GM19395 (cell line): ENCODE measurements around the gene CTXND2.
"Not testable (repeated sequence)": the region's sequence is repeated elsewhere in the genome, so short reads cannot be mapped to it uniquely, and the experiment has no call there.

ENCODE experiments used
- ATAC-seq: cut with Tn5 transposase; IDR thresholded peaks from one replicate; pipeline ENCODE4 v1.9.1; 2021; ENCODE audit warnings: mild to moderate bottlenecking, moderate library complexity; ENCODE audit not compliant: unreplicated experiment

Gene CTXND2

GRCh38 chr1:150887018-150887417, at the start of gene CTXND2:
Gene CTXND2 (plus strand): TSS chr1:150887136. CDS start chr1:150912315, 25,179 bp downstream.
- ATAC-seq, result no peak

GRCh38 chr1:150840850-150841249, 46.1 kb upstream of the CTXND2 start:
- ATAC-seq, result not testable (repeated sequence)

DNA sequence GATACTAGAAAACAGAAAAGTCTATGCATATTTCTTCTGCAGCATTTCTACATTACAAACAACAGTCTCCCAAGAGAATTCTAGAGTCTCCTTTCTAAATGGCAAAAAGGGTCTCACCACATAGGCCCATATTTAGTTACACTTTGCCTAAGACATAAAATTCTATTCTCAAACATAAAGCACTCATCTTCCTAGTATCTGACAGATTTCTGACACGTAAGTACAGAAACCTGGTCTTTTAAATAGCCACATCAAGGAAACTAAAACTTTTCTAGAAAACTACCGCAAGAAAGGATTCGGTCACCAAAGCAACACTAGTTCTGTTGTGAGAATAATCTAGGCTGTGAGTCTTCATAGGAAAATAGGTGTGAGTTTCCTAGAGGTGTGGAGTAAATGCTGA, 45.3 kb upstream of the CTXND2 start:
- ATAC-seq, result no peak

- no peak for ATAC-seq
These were observed 44.6 kb upstream of the CTXND2 start for GRCh38 chr1:150842343-150842742.

DNA sequence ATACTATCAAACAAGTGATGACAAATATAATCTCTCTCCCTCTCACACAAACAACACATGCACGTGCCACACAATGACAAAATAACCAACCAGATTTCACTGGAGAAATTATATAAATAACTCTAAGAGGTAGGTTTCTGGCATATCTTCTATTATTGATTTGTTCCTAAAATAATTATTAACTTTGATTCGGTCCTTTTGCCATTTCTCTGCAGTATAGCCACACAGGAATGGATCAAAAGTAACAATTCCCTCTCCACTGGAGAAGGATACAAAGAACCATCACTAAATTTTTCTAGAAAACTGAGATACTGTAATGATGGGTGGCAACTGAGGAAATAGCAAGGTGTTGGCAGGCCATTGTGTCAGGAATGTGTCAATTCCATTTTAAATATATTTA, 44.0 kb upstream of the CTXND2 start:
- no peak for ATAC-seq

GRCh38 chr1:150843474-150843873, 43.5 kb upstream of the CTXND2 start:
- no peak for ATAC-seq

GRCh38 chr1:150846473-150847146, 40.3 kb upstream of the CTXND2 start:
- no peak for ATAC-seq

DNA sequence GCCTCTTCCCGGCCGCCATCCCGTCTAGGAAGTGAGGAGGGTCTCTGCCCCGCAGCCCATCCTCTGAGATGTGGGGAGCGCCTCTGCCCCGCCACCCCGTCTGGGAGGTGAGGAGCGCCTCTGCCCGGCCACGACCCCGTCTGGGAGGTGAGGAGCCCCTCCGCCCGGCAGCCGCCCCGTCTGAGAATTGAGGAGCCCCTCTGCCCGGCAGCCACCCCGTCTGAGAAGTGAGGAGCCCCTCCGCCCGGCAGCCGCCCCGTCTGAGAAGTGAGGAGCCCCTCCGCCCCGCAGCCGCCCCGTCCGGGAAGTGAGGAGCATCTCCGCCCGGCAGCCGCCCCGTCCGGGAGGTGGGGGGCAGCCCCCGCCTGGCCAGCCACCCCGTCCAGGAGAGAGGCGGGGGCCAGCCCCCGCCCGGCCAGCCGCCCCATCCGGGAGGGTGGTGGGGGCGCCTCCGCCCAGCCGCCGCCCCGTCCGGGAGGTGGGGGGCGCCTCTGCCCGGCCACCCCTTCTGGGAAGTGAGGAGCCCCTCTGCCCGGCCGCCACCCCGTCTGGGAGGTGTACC, 36.1 kb upstream of the CTXND2 start:
- ATAC-seq, result not testable (repeated sequence)

DNA sequence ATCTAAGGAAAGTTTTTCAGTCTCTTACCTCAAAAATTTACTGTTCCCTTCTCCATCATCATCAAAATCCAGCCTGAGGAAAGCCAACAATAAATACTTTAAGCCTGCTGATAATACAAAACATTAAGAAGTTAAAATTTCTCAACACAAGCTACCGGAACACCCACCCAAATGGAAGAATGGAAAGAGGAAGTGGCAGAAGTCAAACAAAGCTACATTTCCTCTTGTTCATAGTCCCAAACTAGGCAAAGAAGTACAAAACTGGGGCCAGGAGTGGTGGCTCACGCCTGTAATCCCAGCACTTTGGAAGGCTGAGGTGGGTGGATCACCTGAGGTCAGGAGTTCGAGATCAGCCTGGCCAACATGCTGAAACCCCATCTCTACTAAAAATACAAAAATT, 34.2 kb upstream of the CTXND2 start:
- ATAC-seq, result not testable (repeated sequence)

- ATAC-seq, result no peak
These were observed 23.2 kb upstream of the CTXND2 start for GRCh38 chr1:150863724-150864123.

- not testable (repeated sequence) for ATAC-seq
These were observed 22.7 kb upstream of the CTXND2 start for GRCh38 chr1:150864200-150864599.

DNA sequence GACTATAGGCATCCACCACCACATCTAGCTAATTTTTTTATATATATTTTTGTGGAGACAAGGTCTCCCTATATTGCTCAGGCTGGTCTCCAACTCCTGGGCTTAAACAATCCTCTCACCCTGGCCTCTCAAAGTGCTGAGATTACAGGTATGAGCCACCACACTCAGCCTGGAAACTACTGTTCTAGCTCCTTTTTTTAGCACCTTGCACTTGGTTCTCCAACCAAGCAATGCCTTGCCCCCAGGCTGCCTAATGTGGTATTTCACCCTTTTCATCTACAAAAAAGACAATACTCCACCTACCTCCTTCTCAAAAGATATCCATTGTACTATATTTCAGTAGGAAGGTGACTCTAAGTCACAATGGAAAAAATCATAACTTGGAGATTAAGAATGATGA, 17.3 kb upstream of the CTXND2 start:
- no peak for ATAC-seq

GRCh38 chr1:150872572-150872971, 14.4 kb upstream of the CTXND2 start:
- ATAC-seq, result no peak

GRCh38 chr1:150873521-150873920, 13.4 kb upstream of the CTXND2 start:
- ATAC-seq, result no peak

DNA sequence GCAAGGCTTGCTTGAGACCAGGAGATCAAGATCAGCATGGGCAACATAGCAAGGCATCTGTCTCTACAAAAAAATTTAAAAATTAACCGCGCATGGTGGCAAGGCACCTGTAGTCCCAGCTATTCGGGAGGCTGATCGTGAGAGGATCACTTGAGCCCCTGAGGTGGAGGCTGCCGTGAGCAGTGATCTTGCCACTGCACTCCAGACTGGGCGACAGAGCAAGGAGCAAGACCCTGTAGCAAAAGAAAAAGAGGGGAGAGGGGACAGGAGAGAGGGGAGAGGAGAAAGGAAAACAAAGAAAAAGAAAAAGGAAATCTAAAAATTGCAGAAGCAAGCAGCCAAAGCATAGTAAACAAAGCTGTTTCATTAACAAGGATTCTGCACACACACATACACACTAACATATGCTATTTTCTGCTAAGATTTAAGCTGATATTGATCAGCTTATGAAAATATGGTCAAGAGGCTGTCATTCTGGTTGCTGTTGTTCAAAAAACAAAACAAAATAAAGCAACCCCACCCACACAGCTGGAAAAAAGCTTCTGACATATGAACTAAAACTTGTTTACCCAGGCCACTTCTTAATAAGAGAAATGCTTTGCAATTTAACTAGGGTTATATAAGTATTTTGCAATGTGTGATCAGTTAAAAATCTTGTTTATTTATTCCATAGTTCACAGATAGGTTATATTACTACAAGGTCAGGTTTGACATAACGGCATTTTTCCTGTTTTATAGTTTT, 12.3 kb upstream of the CTXND2 start:
- ATAC-seq, result no peak

DNA sequence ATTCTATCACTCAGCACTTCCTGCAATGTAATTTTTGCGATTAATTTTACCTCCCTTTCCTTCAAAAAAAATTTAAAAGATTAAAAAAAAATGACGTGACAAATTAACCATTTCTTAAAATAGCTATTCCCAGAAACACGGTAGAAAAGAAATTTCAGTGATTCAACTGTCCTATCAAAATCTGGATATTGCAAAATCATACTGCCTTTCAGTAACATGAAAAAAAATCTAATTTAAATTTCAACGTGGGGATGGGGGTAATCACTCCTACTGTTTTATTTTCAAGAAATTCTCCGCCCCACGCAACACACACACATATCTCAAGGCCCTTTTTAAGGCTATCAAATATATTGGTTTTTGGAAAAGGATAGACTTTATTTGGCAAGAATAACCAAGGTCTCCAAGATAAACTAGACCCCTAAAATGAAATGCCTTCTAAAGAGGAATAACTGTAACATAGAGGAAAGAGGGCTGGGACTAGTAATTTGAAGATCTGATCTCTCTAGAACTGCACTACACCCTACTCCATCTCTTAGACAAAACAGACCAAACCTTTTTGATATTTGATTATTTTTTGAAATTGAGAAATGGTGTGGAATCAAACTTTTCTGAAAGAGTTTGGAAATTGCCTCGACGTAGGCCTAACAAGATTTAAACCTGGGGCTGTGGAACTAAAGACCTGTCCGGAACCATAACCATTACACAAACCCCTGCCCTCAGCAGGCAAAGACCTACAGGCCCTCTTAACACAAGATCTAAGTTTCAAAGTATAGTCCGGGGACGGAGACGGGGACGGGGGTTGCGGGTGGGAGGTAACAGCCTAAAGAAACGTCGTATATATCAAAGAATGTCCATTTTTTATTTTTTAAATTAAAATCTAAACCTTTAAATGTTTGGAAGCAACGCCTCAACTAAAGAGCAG, 11.5 kb upstream of the CTXND2 start:
- ATAC-seq, result no peak

- peak; percentile 33 for ATAC-seq
These were observed 10.8 kb upstream of the CTXND2 start for GRCh38 chr1:150876119-150876454.

DNA sequence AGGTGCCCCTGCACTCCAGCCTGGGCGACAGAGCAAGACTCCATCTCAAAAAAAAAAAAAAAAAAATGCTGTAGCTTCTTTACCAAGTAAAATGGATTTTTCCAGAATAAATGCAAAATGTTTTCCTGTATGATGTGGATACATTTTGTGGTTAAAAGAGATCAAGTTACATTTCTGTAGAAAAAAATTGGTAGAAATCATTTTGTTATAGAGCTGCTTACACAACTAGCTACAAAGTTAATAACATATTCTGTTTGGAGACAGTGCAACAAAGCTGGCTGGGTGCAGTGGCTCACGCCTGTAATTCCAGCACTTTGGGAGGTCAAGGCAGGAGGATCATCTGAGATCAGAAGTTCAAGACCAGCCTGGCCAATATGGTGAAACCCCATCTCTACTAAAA, 8.0 kb upstream of the CTXND2 start:
- not testable (repeated sequence) for ATAC-seq

DNA sequence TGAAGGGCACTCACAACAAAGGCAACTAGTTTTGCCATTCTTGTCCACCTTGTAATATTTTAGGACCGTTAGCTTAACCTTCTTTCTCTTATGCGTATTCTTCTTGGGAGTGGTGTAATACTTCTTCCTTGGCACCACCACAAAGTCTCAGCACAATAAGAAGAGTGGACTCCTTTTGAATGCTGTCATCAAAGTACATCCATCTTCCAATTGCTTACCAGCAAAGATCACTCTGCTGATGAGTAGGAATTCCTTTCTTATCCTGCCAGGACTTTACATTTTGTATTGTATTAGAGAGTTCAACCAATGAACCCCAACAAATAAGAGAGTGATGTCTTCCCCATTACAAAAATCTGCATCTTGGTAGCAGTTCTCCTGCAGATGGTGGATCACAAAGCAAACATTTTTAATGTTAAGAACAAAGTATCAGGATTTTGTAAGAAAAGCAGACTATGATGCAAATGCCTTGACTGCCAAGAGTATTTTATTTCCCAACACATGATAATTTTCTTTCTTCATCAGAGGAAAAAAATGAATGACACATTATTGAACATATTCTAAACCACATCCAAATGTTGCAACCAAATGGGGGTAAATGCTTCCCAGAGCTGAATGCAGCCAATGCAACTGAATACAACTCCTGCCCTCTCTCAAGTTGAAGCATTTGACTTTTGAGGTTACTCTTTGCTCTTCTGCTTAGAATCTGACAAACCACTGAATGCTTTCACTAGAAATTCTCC, 5.4 kb upstream of the CTXND2 start:
- no peak for ATAC-seq

DNA sequence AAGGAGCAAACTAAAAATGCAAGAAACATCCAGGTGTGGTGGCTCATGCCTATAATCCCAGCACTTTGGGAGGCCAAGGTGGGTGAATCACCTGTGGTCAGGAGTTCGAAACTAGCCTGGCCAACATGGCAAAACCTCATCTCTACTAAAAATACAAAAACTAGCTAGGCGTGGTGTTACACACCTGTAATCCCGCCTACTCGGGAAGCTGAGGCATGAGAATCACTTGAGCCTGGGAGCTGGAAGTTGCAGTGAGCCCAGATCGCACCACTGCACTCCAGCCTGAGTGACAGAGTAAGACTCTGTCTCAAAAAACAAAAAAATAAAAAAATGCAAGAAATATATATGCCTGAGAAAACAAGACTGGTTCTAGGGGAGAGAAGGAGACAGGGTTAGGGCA, 3.8 kb upstream of the CTXND2 start:
- not testable (repeated sequence) for ATAC-seq

DNA sequence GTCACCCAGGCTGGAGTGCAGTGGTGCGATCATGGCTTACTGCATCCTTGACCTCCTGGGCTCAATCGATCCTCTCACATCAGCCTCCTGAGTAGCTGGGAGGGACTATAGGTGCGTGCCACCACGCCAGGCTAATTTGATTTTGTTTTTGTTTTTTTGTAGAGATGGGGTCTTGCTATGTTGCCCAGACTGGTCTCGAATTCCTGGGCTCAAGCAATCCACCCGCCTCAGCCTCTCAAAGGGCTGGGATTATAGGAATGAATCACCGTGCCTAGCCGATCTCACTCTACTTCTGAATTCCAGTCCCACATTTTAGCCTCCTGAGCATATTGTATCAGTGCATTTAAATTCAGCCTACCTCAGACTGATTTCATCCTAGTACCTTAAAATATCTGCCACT, 1.8 kb downstream of the CTXND2 start:
- no peak for ATAC-seq
